ENCODE measurements around the gene GSDMA. TPM values are rescaled to one million over a fixed set of nuclear protein-coding genes. Genes with fewer than 3 reads are reported as not detected.
"Not testable (repeated sequence)": the region's sequence is repeated elsewhere in the genome, so short reads cannot be mapped to it uniquely, and the experiment has no call there.

Gene GSDMA
- total RNA-seq, 2 experiments from 2014 or later = 0.14 TPM; not detected in 1

GRCh38 chr17:40000161-40000560 lies 37.4 kb downstream of the GSDMA start:
- Mint-ChIP-seq H3K9me3 (no peaks in the 10 kb centered on the region), H3K27ac (no peak overlapping the region), H3K4me3 (no peak overlapping the region), H3K36me3 (ENCODE audit: low read depth) (peaks cover 31% of the 10 kb centered on the region), H3K27me3 (no peaks in the 10 kb centered on the region), H3K4me1 (ENCODE audit: low read depth) (no peaks in the 10 kb centered on the region)
- H3K4me1 ChIP-seq (ENCODE audit: insufficient read depth, low read length) = no peaks in the 10 kb centered on the region
- no peaks in the 10 kb centered on the region for H3K27me3 ChIP-seq (ENCODE audit: control insufficient read depth in 1 of 2, insufficient read depth in 2 of 2, low read length in 2 of 2)
- POLR2A ChIA-PET = no interaction called here
- TF ChIP-seq CTCF (IDR thresholded peaks at IDR 0.05) = no peak
- ATAC-seq (ENCODE audit: poor library complexity) (no peak), DNase-seq (no peak)
- no peak overlapping the region for H3K27ac ChIP-seq (ENCODE audit: low read depth in 1 of 2, low read length in 2 of 2)
- intact Hi-C loops (cut with DNase I, micrococcal nuclease) = no loop called here
- CTCF ChIA-PET = no interaction called here
- H3K9me3 ChIP-seq (ENCODE audit: control insufficient read depth in 1 of 2, insufficient read depth in 1 of 2, low read length in 2 of 2) = no peaks in the 10 kb centered on the region
- no peak overlapping the region for H3K4me3 ChIP-seq (ENCODE audit: low read length)
- H3K36me3 ChIP-seq (ENCODE audit: insufficient read depth, low read length) = peaks cover 27% of the 10 kb centered on the region

- H3K4me3 Mint-ChIP-seq; DNase-seq; H3K4me1 ChIP-seq (ENCODE audit: insufficient read depth, low read length); H3K9me3 ChIP-seq (ENCODE audit: control insufficient read depth in 1 of 2, insufficient read depth in 1 of 2, low read length in 2 of 2); ATAC-seq (ENCODE audit: poor library complexity); H3K27me3 Mint-ChIP-seq; H3K9me3 Mint-ChIP-seq; CTCF ChIA-PET; H3K27me3 ChIP-seq (ENCODE audit: control insufficient read depth in 1 of 2, insufficient read depth in 2 of 2, low read length in 2 of 2); intact Hi-C loops (cut with DNase I, micrococcal nuclease); POLR2A ChIA-PET; H3K27ac Mint-ChIP-seq; H3K4me3 ChIP-seq (ENCODE audit: low read length); H3K27ac ChIP-seq (ENCODE audit: low read depth in 1 of 2, low read length in 2 of 2); H3K4me1 Mint-ChIP-seq (ENCODE audit: low read depth): not testable (repeated sequence)
- peaks cover 17% of the 10 kb centered on the region for H3K36me3 ChIP-seq (ENCODE audit: insufficient read depth, low read length)
- H3K36me3 Mint-ChIP-seq (ENCODE audit: low read depth) = peaks cover 21% of the 10 kb centered on the region
These were observed 38.5 kb downstream of the GSDMA start for GRCh38 chr17:40001335-40001734.

- H3K27ac ChIP-seq (ENCODE audit: low read depth in 1 of 2, low read length in 2 of 2) = no peak overlapping the region
- Mint-ChIP-seq H3K4me3 (no peak overlapping the region), H3K36me3 (ENCODE audit: low read depth) (no peaks in the 10 kb centered on the region), H3K9me3 (no peaks in the 10 kb centered on the region), H3K4me1 (ENCODE audit: low read depth) (no peaks in the 10 kb centered on the region), H3K27me3 (no peaks in the 10 kb centered on the region), H3K27ac (no peak overlapping the region)
- ATAC-seq (ENCODE audit: poor library complexity) = no peak
- no peaks in the 10 kb centered on the region for H3K4me1 ChIP-seq (ENCODE audit: insufficient read depth, low read length)
- no peaks in the 10 kb centered on the region for H3K27me3 ChIP-seq (ENCODE audit: control insufficient read depth in 1 of 2, insufficient read depth in 2 of 2, low read length in 2 of 2)
- DNase-seq = no peak
- intact Hi-C loops (cut with DNase I, micrococcal nuclease) = no loop called here
- H3K36me3 ChIP-seq (ENCODE audit: insufficient read depth, low read length) = no peaks in the 10 kb centered on the region
- ChIA-PET POLR2A (no interaction called here), CTCF (no interaction called here)
- no peak for TF ChIP-seq CTCF (IDR thresholded peaks at IDR 0.05)
- no peaks in the 10 kb centered on the region for H3K9me3 ChIP-seq (ENCODE audit: control insufficient read depth in 1 of 2, insufficient read depth in 1 of 2, low read length in 2 of 2)
- no peak overlapping the region for H3K4me3 ChIP-seq (ENCODE audit: low read length)
These were observed 41.3 kb downstream of the GSDMA start for GRCh38 chr17:40004072-40004471.

- Histone ChIP-seq H3K27ac (ENCODE audit: low read depth in 1 of 2, low read length in 2 of 2) (no peak overlapping the region), H3K9me3 (ENCODE audit: control insufficient read depth in 1 of 2, insufficient read depth in 1 of 2, low read length in 2 of 2) (no peaks in the 10 kb centered on the region), H3K27me3 (ENCODE audit: control insufficient read depth in 1 of 2, insufficient read depth in 2 of 2, low read length in 2 of 2) (no peaks in the 10 kb centered on the region), H3K4me3 (ENCODE audit: low read length) (no peak overlapping the region), H3K36me3 (ENCODE audit: insufficient read depth, low read length) (no peaks in the 10 kb centered on the region), H3K4me1 (ENCODE audit: insufficient read depth, low read length) (no peaks in the 10 kb centered on the region)
- Mint-ChIP-seq H3K4me3 (no peak overlapping the region), H3K9me3 (no peaks in the 10 kb centered on the region), H3K27ac (no peak overlapping the region), H3K27me3 (no peaks in the 10 kb centered on the region), H3K4me1 (ENCODE audit: low read depth) (no peaks in the 10 kb centered on the region), H3K36me3 (ENCODE audit: low read depth) (no peaks in the 10 kb centered on the region)
- no peak for DNase-seq
- ATAC-seq (ENCODE audit: poor library complexity) = no peak
- intact Hi-C loops (cut with DNase I, micrococcal nuclease) = no loop called here
- ChIA-PET CTCF (no interaction called here), POLR2A (no interaction called here)
- no peak for TF ChIP-seq CTCF (IDR thresholded peaks at IDR 0.05)
These were observed 41.9 kb downstream of the GSDMA start for GRCh38 chr17:40004712-40005111.

All from CD4-positive, alpha-beta T cell (primary cell).